PC-3 (cell line): ENCODE data around the gene GPC2. TPM values are rescaled to one million over a fixed set of nuclear protein-coding genes. Genes with fewer than 3 reads are reported as not detected.
A peak's percentile ranks its signal among the peaks of the same experiment; 100 is the strongest.

Source experiments
- ATAC-seq: fragments of 200-7000 bp; cut with Tn5 transposase; 2 replicates; pipeline ENCODE4 v1.9.1; 2020; ENCODE audit warnings: mild to moderate bottlenecking, moderate library complexity
- BruUV-seq: library from RNA; stranded (reverse); fragments of 400-500 nt; replicated peaks from 2 replicates; lab custom pipeline; 2021; lab: Mats Ljungman, UMichigan
- CTCF ChIA-PET: fragments of 300-600 bp; sonication (Branson Sonifier 250); formaldehyde crosslinking; loops from one replicate; lab custom pipeline; 2022; ENCODE audit warnings: antibody characterized with exemption; lab: Charles Lee
- POLR2A ChIA-PET: fragments of 300-600 bp; sonication (Branson Sonifier 250); formaldehyde crosslinking; loops from one replicate; lab custom pipeline; 2022; ENCODE audit warnings: antibody characterized with exemption; ENCODE audit not compliant: unreplicated experiment; lab: Charles Lee
- DNase-seq: peaks from one replicate; pipeline ENCODE4 v3.0.0-alpha.2; 2015
- H2AFZ ChIP-seq: fragments of 300-600 bp; sonication (generic); 2 replicates; pipeline ENCODE4 v1.6.0; 2016; ENCODE audit warnings: antibody characterized with exemption, low read length
- H3F3A ChIP-seq: fragments of 300-600 bp; sonication (generic); one replicate; pipeline ENCODE4 v1.6.0; 2017; ENCODE audit warnings: antibody characterized with exemption, low read length, control low read depth, mild to moderate bottlenecking; ENCODE audit not compliant: unreplicated experiment
- H3K27ac ChIP-seq: fragments of 300-600 bp; sonication (generic); 2 replicates; pipeline ENCODE4 v1.5.1; 2016; ENCODE audit warnings: mild to moderate bottlenecking, low read length
- H3K27me3 ChIP-seq: fragments of 300-600 bp; sonication (generic); 2 replicates; pipeline ENCODE4 v1.6.1; 2016; ENCODE audit warnings: low read length, mixed read lengths
- H3K36me3 ChIP-seq: fragments of 300-600 bp; sonication (generic); 2 replicates; pipeline ENCODE4 v1.6.1; 2016; ENCODE audit warnings: low read depth, mixed run types, low read length, mixed read lengths
- H3K4me1 ChIP-seq: fragments of 300-600 bp; sonication (generic); 2 replicates; pipeline ENCODE4 v1.5.1; 2016; ENCODE audit warnings: low read length; ENCODE audit not compliant: insufficient read depth
- H3K4me2 ChIP-seq: fragments of 300-600 bp; sonication (generic); 2 replicates; pipeline ENCODE4 v1.6.0; 2016; ENCODE audit warnings: low read length
- H3K4me3 ChIP-seq: fragments of 300-600 bp; sonication (generic); 2 replicates; pipeline ENCODE4 v1.5.1; 2016; ENCODE audit warnings: mild to moderate bottlenecking, low read length, mixed read lengths
- H3K79me2 ChIP-seq: fragments of 300-600 bp; sonication (generic); 2 replicates; pipeline ENCODE4 v1.6.1; 2017; ENCODE audit warnings: low read length, mixed read lengths
- H3K9ac ChIP-seq: fragments of 300-600 bp; sonication (generic); 2 replicates; pipeline ENCODE4 v1.6.0; 2016; ENCODE audit warnings: mild to moderate bottlenecking, low read length
- H3K9me2 ChIP-seq: fragments of 300-600 bp; sonication (generic); replicated peaks from 2 replicates; pipeline ENCODE4 v1.6.1; 2016; ENCODE audit warnings: mixed run types, low read length, mixed read lengths
- H3K9me3 ChIP-seq: fragments of 300-600 bp; sonication (generic); 2 replicates; pipeline ENCODE4 v1.6.1; 2016; ENCODE audit warnings: low read length, mixed read lengths
- H4K20me1 ChIP-seq: fragments of 300-600 bp; sonication (generic); 2 replicates; pipeline ENCODE4 v1.6.1; 2016; ENCODE audit warnings: low read length, mixed read lengths
- EZH2 ChIP-seq: fragments of 300-600 bp; sonication (generic); IDR thresholded peaks from one replicate; pipeline ENCODE4 v1.6.1; 2017; ENCODE audit warnings: antibody characterized with exemption, mild to moderate bottlenecking, low read length; ENCODE audit not compliant: unreplicated experiment
- EZH2phosphoT487 ChIP-seq: fragments of 300-600 bp; sonication (generic); IDR thresholded peaks from 2 replicates; pipeline ENCODE4 v1.6.1; 2018; ENCODE audit warnings: mild to moderate bottlenecking, antibody characterized with exemption, low read length, borderline replicate concordance
- intact Hi-C: fragments of 100-400 bp; cut with micrococcal nuclease; formaldehyde crosslinking; loops from 2 replicates; pipeline ENCODE4 v1.9.0; 2023
- total RNA-seq: library from RNA; depleted of rRNA; stranded (reverse); fragments of >200 nt; gene quantifications from 2 replicates; pipeline ENCODE4 v1.2.3, GENCODE V29; 2014
- TF ChIP-seq, protein P1 (sequence below): fragments of 300-600 bp; sonication (generic); conservative IDR thresholded peaks from 2 replicates; pipeline ENCODE4 v1.5.1; 2017; ENCODE audit warnings: antibody characterized with exemption, low read depth, mild to moderate bottlenecking, low read length

Gene GPC2
- total RNA-seq, 1 experiment from 2014 or later, result 1.6 TPM

DNA sequence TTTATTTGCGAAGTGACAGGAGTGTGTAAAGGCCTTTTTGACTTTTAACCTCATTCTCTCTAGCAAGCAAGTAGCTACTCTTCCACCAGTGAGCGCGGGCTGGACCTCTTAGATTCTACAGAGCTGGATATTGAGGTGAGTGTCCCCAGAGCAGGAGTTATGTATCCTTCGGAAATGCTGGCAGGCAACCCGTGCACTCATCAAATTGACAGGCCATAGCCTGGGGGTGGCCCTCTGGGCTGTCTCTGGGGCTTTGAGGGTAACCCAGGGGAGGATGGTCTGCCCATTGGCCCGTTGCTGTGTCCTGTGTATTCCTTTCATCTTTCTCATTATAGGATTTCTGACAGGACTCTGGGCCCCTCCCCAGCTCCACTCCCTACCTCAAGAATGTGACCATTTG, 36.5 kb upstream of the GPC2 start:
- H3K27ac ChIP-seq, result peak overlapping the region; percentile 25; the same call in 1 of the 2 replicates
- H3K4me2 ChIP-seq, result no peak overlapping the region
- ChIA-PET CTCF (no interaction called here), POLR2A (no interaction called here)
- no peak overlapping the region for H3K4me3 ChIP-seq
- H3K27me3 ChIP-seq, result no peaks in the 10 kb centered on the region
- TF ChIP-seq, protein P1, sequence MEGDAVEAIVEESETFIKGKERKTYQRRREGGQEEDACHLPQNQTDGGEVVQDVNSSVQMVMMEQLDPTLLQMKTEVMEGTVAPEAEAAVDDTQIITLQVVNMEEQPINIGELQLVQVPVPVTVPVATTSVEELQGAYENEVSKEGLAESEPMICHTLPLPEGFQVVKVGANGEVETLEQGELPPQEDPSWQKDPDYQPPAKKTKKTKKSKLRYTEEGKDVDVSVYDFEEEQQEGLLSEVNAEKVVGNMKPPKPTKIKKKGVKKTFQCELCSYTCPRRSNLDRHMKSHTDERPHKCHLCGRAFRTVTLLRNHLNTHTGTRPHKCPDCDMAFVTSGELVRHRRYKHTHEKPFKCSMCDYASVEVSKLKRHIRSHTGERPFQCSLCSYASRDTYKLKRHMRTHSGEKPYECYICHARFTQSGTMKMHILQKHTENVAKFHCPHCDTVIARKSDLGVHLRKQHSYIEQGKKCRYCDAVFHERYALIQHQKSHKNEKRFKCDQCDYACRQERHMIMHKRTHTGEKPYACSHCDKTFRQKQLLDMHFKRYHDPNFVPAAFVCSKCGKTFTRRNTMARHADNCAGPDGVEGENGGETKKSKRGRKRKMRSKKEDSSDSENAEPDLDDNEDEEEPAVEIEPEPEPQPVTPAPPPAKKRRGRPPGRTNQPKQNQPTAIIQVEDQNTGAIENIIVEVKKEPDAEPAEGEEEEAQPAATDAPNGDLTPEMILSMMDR, result no peak
- TF ChIP-seq EZH2phosphoT487, result no peak
- TF ChIP-seq EZH2, result no peak
- H3K9me2 ChIP-seq, result no peaks in the 10 kb centered on the region
- no peaks in the 10 kb centered on the region for H3F3A ChIP-seq
- H2AFZ ChIP-seq, result no peak overlapping the region
- H3K9ac ChIP-seq, result no peak overlapping the region
- H3K36me3 ChIP-seq, result no peaks in the 10 kb centered on the region
- intact Hi-C loops, result loop anchor here (2.0 kb wide), 1 partner anchor 81 kb away; no protein-coding TSS in a partner anchor
- H3K79me2 ChIP-seq, result no peaks in the 10 kb centered on the region
- DNase-seq (no peak), ATAC-seq (peak; percentile 4; the same call in 1 of the 2 replicates)
- H4K20me1 ChIP-seq, result no peaks in the 10 kb centered on the region
- 0 out of 2 replicates have a peak, but pooled peaks cover 7% of the 10 kb centered on the region for H3K4me1 ChIP-seq
- H3K9me3 ChIP-seq, result no peaks in the 10 kb centered on the region
- no TSS peak for BruUV-seq

DNA sequence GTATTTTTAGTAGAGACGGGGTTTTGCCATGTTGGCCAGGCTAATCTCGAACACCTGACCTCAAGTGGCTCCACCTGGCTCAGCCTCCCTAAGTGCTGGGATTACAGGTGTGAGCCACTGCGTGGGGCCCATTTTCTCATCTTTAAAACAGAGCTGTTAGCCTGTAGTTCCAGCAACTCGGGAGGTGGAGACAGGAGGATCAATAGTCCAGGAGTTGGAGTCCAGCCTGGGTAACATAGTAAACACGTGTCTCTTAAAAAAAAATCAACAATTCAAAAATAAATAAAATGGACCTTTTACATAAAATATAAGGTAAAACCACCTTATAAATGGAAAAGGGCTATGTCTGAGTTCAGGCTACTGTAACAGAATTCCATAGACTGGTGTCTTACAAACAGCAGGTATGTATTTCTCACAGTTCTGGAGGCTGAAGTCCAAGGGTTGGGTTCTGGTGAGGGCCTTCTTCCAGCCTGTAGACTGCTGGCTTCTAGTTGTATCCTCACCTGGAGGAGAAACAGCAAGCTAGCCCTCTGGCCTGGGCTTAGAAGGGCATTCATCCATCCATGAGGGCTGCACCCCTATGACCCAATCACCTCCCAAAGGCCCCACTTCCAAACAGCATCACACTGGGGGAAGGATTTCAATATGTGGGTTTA, 35.6 kb upstream of the GPC2 start:
- Histone ChIP-seq H3K4me1 (0 out of 2 replicates have a peak, but pooled peaks cover 7% of the 10 kb centered on the region), H4K20me1 (no peaks in the 10 kb centered on the region), H3K27ac (no peak overlapping the region), H3K4me3 (no peak overlapping the region), H3K4me2 (no peak overlapping the region), H3K9ac (no peak overlapping the region), H3K9me3 (no peaks in the 10 kb centered on the region), H3K79me2 (no peaks in the 10 kb centered on the region), H3K9me2 (no peaks in the 10 kb centered on the region), H3K36me3 (no peaks in the 10 kb centered on the region), H3F3A (no peaks in the 10 kb centered on the region), H2AFZ (no peak overlapping the region), H3K27me3 (no peaks in the 10 kb centered on the region)
- TF ChIP-seq, protein P1, result no peak
- TF ChIP-seq EZH2 (no peak), EZH2phosphoT487 (no peak)
- POLR2A ChIA-PET, result no interaction called here
- DNase-seq (no peak), ATAC-seq (no peak)
- intact Hi-C loops, result no loop called here
- BruUV-seq, result no TSS peak
- CTCF ChIA-PET, result no interaction called here

GRCh38 chr7:100211342-100211780, 34.2 kb upstream of the GPC2 start:
- H3K79me2 ChIP-seq, result no peaks in the 10 kb centered on the region
- intact Hi-C loops, result no loop called here
- no TSS peak for BruUV-seq
- DNase-seq (no peak), ATAC-seq (no peak)
- no peaks in the 10 kb centered on the region for H4K20me1 ChIP-seq
- H3K27ac ChIP-seq, result no peak overlapping the region
- TF ChIP-seq EZH2 (no peak), EZH2phosphoT487 (no peak)
- TF ChIP-seq, protein P1, result no peak
- ChIA-PET CTCF (no interaction called here), POLR2A (interaction anchor here (0.6 kb wide), 1 partner anchor 85 kb away, joined by 3 read pairs; no protein-coding TSS in a partner anchor)
- no peaks in the 10 kb centered on the region for H3K36me3 ChIP-seq
- H3K9ac ChIP-seq, result no peak overlapping the region
- H3K4me1 ChIP-seq, result 0 out of 2 replicates have a peak, but pooled peaks cover 7% of the 10 kb centered on the region
- no peak overlapping the region for H3K4me3 ChIP-seq
- H3K9me3 ChIP-seq, result no peaks in the 10 kb centered on the region
- H3F3A ChIP-seq, result no peaks in the 10 kb centered on the region
- no peak overlapping the region for H2AFZ ChIP-seq
- no peaks in the 10 kb centered on the region for H3K9me2 ChIP-seq
- H3K27me3 ChIP-seq, result no peaks in the 10 kb centered on the region
- no peak overlapping the region for H3K4me2 ChIP-seq
